Mesothelial cell of epicardium (in vitro differentiated cells): ENCODE data around the gene NATD1. TPM values are rescaled to one million over a fixed set of nuclear protein-coding genes. Genes with fewer than 3 reads are reported as not detected.

Experiments
- DNase-seq, 2 experiments: peaks; one replicate each; pipeline ENCODE4 v3.0.0; 2021; ENCODE audit warnings: low spot score in 2 of 2; ENCODE audit not compliant: unreplicated experiment in 2 of 2
- H3K27ac Mint-ChIP-seq: 2 replicates; pipeline ENCODE4 v1.8.0; 2021; ENCODE audit warnings: mixed read lengths
- H3K27me3 Mint-ChIP-seq: 2 replicates; pipeline ENCODE4 v1.8.0; 2021; ENCODE audit warnings: low read depth, mixed read lengths
- H3K36me3 Mint-ChIP-seq: 2 replicates; pipeline ENCODE4 v1.8.0; 2021; ENCODE audit warnings: mixed read lengths
- H3K4me1 Mint-ChIP-seq: 2 replicates; pipeline ENCODE4 v1.8.0; 2021; ENCODE audit warnings: mixed read lengths
- H3K4me3 Mint-ChIP-seq: 2 replicates; pipeline ENCODE4 v1.8.0; 2021; ENCODE audit warnings: mild to moderate bottlenecking, moderate library complexity, mixed read lengths
- H3K9me3 Mint-ChIP-seq: 2 replicates; pipeline ENCODE4 v1.8.0; 2021; ENCODE audit warnings: mixed read lengths
- CTCF ChIP-seq: fragments of 200-600 bp; sonication (generic); IDR thresholded peaks from one replicate; pipeline ENCODE4 v1.5.0; 2021; ENCODE audit warnings: antibody characterized with exemption; ENCODE audit not compliant: unreplicated experiment
- total RNA-seq: library from RNA; stranded (reverse); gene quantifications from 3 replicates; pipeline ENCODE4 v1.2.1, GENCODE V29; 2021

NATD1 gene
- total RNA-seq: 12.3 to 12.7 TPM (median 12.7 TPM) in 3 replicates

DNA sequence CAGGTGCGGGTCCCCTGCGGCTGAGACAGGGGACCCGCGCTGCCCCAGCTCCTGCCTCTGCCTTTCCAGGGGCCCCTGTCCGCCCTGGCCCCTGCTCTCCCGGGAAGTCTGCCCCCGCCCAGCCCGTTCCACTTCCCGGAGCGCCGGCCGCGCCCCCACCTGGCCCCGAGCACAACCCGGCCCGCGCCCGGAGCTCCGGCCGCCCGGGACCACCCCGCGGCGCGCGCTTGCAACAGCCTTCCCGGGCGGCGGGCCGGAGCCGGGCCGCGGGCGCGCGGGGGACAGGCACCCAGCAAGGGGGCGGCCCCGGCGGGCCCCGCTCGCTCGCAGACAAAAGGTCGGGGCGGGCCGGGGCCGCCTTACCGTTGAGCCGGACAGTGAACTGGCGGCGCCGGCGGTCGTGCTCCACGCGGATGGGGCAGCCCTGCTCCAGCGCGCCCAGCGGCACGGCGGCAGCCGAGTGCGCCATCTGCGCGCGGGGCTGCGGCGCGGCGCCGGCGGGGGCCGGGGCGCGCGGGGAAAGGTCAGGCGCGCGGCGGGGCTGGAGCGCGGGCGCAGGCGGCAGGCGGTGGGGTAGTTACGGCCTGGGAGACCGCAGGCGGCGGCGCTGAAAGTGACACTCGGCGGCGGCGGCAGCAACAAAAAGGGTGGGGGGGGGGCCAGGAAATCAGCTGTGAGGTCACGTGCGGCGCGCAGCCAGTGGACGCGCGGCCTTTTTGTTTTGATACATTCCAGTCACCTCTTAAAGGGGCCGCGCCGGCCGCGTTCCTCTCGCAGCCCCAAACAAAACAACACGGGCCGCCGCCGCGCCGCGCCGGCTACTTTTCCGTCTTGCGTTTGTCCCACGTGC, at the start of gene NATD1:
Gene NATD1 (minus strand): TSS at position 615 of the 850 bp plus-strand sequence. CDS start 146 bp downstream, at position 469.
- no peak for TF ChIP-seq CTCF
- no peaks in the 10 kb centered on the region for H3K9me3 Mint-ChIP-seq
- DNase-seq: peak; percentile 59 to 72
- H3K27me3 Mint-ChIP-seq: no peaks in the 10 kb centered on the region
- H3K27ac Mint-ChIP-seq: peak within 1 kb of the TSS; percentile 78
- peaks cover 4% of the 10 kb centered on the region for H3K4me1 Mint-ChIP-seq
- peak within 1 kb of the TSS; percentile 78 for H3K4me3 Mint-ChIP-seq
- no peaks in the 10 kb centered on the region for H3K36me3 Mint-ChIP-seq

- Mint-ChIP-seq H3K27me3 (no peaks in the 10 kb centered on the region), H3K4me1 (no peaks in the 10 kb centered on the region), H3K4me3 (no peak overlapping the region), H3K27ac (no peak overlapping the region), H3K36me3 (peaks cover 23% of the 10 kb centered on the region), H3K9me3 (peaks cover 4% of the 10 kb centered on the region)
- no peak for TF ChIP-seq CTCF
- no peak for DNase-seq
Observed at GRCh38 chr17:21301593-21302550, 48.7 kb upstream of the NATD1 start.

DNA sequence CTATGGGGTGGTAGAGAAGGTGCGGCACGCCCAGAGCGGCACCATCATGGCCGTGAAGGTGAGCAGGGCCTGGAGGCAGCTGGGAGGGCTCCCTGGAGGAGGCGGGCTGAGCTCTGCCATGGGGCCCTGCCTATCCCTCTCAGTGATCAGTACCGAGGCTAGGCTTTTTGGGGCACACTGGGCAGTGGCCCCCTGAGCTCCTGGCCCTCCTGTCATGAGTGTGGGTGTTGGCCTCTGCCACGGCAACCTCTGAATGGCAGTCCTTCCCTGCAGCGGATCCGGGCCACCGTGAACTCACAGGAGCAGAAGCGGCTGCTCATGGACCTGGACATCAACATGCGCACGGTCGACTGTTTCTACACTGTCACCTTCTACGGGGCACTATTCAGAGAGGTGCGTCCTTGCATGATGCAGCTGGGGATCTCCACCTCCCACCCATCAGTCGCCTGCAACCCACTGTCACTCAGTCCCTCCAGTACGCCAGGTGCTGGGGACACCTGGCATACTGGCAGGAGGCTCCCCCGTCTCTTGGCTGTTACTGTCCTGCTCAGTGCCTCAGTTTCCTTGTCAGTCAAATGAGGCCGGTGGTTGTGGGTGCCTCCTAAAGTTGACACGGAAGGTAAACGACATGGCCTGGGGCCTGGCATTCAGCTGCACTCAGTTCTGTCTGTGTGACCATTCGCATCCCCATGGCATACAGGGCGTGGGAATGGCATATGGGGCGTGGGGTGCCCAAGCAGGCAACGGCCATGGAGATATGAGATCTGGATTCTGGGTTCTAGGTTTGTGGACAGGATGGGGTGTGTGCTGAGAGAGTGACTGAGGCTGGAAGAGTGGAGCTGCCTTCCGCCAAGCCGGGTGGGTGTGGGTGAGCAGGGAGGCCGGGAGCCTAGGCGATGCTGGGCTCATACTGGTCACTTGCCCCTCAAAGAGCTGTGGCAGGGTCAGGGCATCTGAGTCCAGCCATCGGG, 47.7 kb upstream of the NATD1 start:
- no peaks in the 10 kb centered on the region for H3K4me1 Mint-ChIP-seq
- peaks cover 23% of the 10 kb centered on the region for H3K36me3 Mint-ChIP-seq
- H3K27me3 Mint-ChIP-seq: no peaks in the 10 kb centered on the region
- H3K4me3 Mint-ChIP-seq: no peak overlapping the region
- H3K9me3 Mint-ChIP-seq: peaks cover 4% of the 10 kb centered on the region
- no peak for TF ChIP-seq CTCF
- H3K27ac Mint-ChIP-seq: no peak overlapping the region
- DNase-seq: no peak

- no peak overlapping the region for H3K27ac Mint-ChIP-seq
Observed at GRCh38 chr17:21299981-21300600, 46.9 kb upstream of the NATD1 start.

More at GRCh38 chr17:21299981-21300600, 46.9 kb upstream of the NATD1 start:
- H3K9me3 Mint-ChIP-seq: peaks cover 4% of the 10 kb centered on the region
- peaks cover 21% of the 10 kb centered on the region for H3K36me3 Mint-ChIP-seq
- H3K27me3 Mint-ChIP-seq: no peaks in the 10 kb centered on the region
- TF ChIP-seq CTCF: no peak
- no peaks in the 10 kb centered on the region for H3K4me1 Mint-ChIP-seq
- no peak for DNase-seq
- no peak overlapping the region for H3K4me3 Mint-ChIP-seq
